Trophoblast cell (in vitro differentiated cells and primary cell): Measurements from ENCODE around the gene NRXN3.

Source experiments
- DNase-seq, 2 donors: peaks; one replicate each; pipeline ENCODE4 v3.0.0-alpha.2; 2016
- H2AFZ ChIP-seq: 2 replicates; pipeline ENCODE4 v1.6.1; 2013; ENCODE audit warnings: low read length, moderate library complexity, mild to moderate bottlenecking; ENCODE audit not compliant: insufficient read depth, poor library complexity
- H2AK5ac ChIP-seq: 2 replicates; pipeline ENCODE4 v1.6.1; 2013; ENCODE audit warnings: mild to moderate bottlenecking, low read length
- H2BK120ac ChIP-seq: 2 replicates; pipeline ENCODE4 v1.6.1; 2013; ENCODE audit warnings: low read length, mild to moderate bottlenecking, moderate library complexity; ENCODE audit not compliant: insufficient read depth, poor library complexity
- H2BK12ac ChIP-seq: 2 replicates; pipeline ENCODE4 v1.6.1; 2013; ENCODE audit warnings: mild to moderate bottlenecking, low read length, moderate library complexity
- H2BK5ac ChIP-seq: 2 replicates; pipeline ENCODE4 v1.6.1; 2013; ENCODE audit warnings: low read length, low read depth, moderate library complexity, mild to moderate bottlenecking; ENCODE audit not compliant: poor library complexity
- H3K14ac ChIP-seq: 2 replicates; pipeline ENCODE4 v1.6.1; 2013; ENCODE audit warnings: mild to moderate bottlenecking, low read length
- H3K18ac ChIP-seq: 2 replicates; pipeline ENCODE4 v1.6.1; 2013; ENCODE audit warnings: mild to moderate bottlenecking, low read length
- H3K23ac ChIP-seq: 2 replicates; pipeline ENCODE4 v1.6.1; 2013; ENCODE audit warnings: low read length
- H3K27ac ChIP-seq: 2 replicates; pipeline ENCODE4 v1.5.1; 2013; ENCODE audit warnings: low read depth, mild to moderate bottlenecking, inconsistent platforms, low read length, moderate library complexity
- H3K27me3 ChIP-seq: 2 replicates; pipeline ENCODE4 v1.6.1; 2013; ENCODE audit warnings: inconsistent platforms, mild to moderate bottlenecking, low read length, moderate library complexity; ENCODE audit not compliant: insufficient read depth
- H3K36me3 ChIP-seq, 2 experiments: 1 replicate in 1 of 2; 2 replicates in 1 of 2; pipeline ENCODE4 v1.6.1; 2013; ENCODE audit warnings: low read length in 2 of 2, mild to moderate bottlenecking in 2 of 2, moderate library complexity in 1 of 2; ENCODE audit not compliant: insufficient read depth in 2 of 2, control insufficient read depth in 1 of 2
- H3K4ac ChIP-seq: 2 replicates; pipeline ENCODE4 v1.6.1; 2013; ENCODE audit warnings: low read depth, mild to moderate bottlenecking, low read length, moderate library complexity
- H3K4me1 ChIP-seq, 2 experiments: 1 replicate in 1 of 2; 2 replicates in 1 of 2; pipeline ENCODE4 v1.6.1; 2013; ENCODE audit warnings: low read length in 2 of 2, mild to moderate bottlenecking in 2 of 2, moderate library complexity in 1 of 2; ENCODE audit not compliant: insufficient read depth in 2 of 2, control insufficient read depth in 1 of 2
- H3K4me2 ChIP-seq: 2 replicates; pipeline ENCODE4 v1.6.1; 2013; ENCODE audit warnings: inconsistent platforms, mild to moderate bottlenecking, low read length, moderate library complexity
- H3K4me3 ChIP-seq: 2 replicates; pipeline ENCODE4 v1.5.1; 2013; ENCODE audit warnings: mild to moderate bottlenecking, low read depth, low read length, inconsistent platforms
- H3K79me1 ChIP-seq: one replicate; pipeline ENCODE4 v1.6.1; 2013; ENCODE audit warnings: low read length
- H3K79me2 ChIP-seq: 2 replicates; pipeline ENCODE4 v1.6.1; 2013; ENCODE audit warnings: low read length, mild to moderate bottlenecking; ENCODE audit not compliant: control insufficient read depth, insufficient read depth, poor library complexity
- H3K9ac ChIP-seq: 2 replicates; pipeline ENCODE4 v1.6.1; 2013; ENCODE audit warnings: mild to moderate bottlenecking, low read length
- H3K9me3 ChIP-seq: 2 replicates; pipeline ENCODE4 v1.6.1; 2013; ENCODE audit warnings: low read depth, mild to moderate bottlenecking, control low read depth, inconsistent platforms, low read length; ENCODE audit not compliant: insufficient read depth
- H4K12ac ChIP-seq: 2 replicates; pipeline ENCODE4 v1.6.1; 2013; ENCODE audit warnings: low read depth, mild to moderate bottlenecking, low read length, moderate library complexity
- H4K8ac ChIP-seq: 2 replicates; pipeline ENCODE4 v1.6.1; 2013; ENCODE audit warnings: low read depth, mild to moderate bottlenecking, low read length, moderate library complexity
- H4K91ac ChIP-seq: one replicate; pipeline ENCODE4 v1.6.1; 2013; ENCODE audit warnings: low read depth, mild to moderate bottlenecking, low read length, moderate library complexity
- WGBS: extraction: QIAGEN DNeasy Blood & Tissue Kit; methylation state at CpG from one replicate; pipeline ENCODE4 v1.1.7; 2013; ENCODE audit warnings: missing lambda C conversion rate; ENCODE audit not compliant: insufficient read length, insufficient coverage; ENCODE audit errors: extremely low coverage; 5-methylcytosine and 5-hydroxymethylcytosine counted together

Gene NRXN3

DNA sequence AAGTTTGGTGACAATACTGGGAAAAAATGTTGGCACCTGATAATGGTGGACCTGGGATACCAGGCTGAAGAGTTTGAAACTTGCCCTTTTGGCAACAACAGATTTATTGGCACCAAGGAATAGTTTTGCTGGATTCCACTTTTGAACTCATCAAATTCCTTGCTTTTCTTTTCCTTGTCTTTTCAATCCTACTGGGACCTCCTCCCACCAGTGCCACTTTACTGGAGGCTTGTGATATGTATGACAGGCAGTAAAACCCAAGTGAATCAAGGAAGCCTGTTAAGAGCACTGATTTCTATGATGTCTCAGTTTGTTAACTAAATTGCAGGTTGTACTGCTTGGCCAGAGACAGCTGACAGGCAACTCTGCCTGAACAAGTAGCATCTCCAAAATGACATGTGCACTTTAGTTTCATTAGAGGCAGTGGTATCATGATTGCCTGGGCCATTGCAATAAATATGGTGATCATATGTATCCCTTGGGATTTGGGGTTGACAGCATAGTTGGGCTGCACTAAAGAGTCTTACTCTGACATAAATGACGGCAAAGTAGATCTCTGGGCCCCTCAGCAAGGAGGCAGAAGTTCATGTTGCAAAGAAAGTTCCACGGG, 1475.7 kb downstream of the NRXN3 start:
- H3K4me1 ChIP-seq = no peaks in the 10 kb centered on the region
- H3K27ac ChIP-seq = no peak overlapping the region
- H2BK12ac ChIP-seq = no peak overlapping the region
- H2AFZ ChIP-seq = no peak overlapping the region
- H2BK120ac ChIP-seq = no peak overlapping the region
- no peak overlapping the region for H3K23ac ChIP-seq
- no peak overlapping the region for H3K4ac ChIP-seq
- H2AK5ac ChIP-seq = no peak overlapping the region
- no CpG with 5 or more reads among the region's 2 CpGs for WGBS
- no peaks in the 10 kb centered on the region for H3K9me3 ChIP-seq
- H3K79me2 ChIP-seq = no peaks in the 10 kb centered on the region
- H3K18ac ChIP-seq = no peak overlapping the region
- H4K8ac ChIP-seq = no peak overlapping the region
- H3K4me2 ChIP-seq = no peak overlapping the region
- H4K12ac ChIP-seq = no peak overlapping the region
- no peaks in the 10 kb centered on the region for H3K36me3 ChIP-seq
- H3K79me1 ChIP-seq = no peaks in the 10 kb centered on the region
- no peak overlapping the region for H2BK5ac ChIP-seq
- H3K9ac ChIP-seq = no peak overlapping the region
- no peak overlapping the region for H3K4me3 ChIP-seq
- DNase-seq = no peak
- H4K91ac ChIP-seq = no peak overlapping the region
- no peaks in the 10 kb centered on the region for H3K27me3 ChIP-seq
- H3K14ac ChIP-seq = no peak overlapping the region

DNA sequence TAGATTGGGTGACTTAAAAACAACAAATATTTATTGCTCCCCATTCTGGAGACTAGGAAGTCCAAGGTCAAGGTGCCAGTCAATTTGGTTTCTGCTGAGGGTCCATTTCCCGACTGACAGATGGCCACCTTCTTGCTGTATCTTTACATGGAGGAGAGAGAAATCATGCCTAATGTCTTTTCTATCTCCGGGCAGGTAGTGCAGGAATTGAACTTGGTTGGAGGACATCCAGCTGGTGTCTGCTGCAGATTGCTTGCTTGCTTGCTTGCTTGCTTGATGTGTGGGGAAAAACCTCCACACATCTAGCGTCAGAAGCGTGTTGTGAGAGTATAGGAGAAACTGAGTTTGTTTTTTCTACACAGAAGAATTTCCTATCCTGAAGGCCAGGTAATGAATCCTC, 1479.7 kb downstream of the NRXN3 start:
- Histone ChIP-seq H3K4me1 (no peaks in the 10 kb centered on the region), H4K91ac (no peak overlapping the region), H3K79me1 (no peaks in the 10 kb centered on the region), H2BK120ac (no peak overlapping the region), H3K9ac (no peak overlapping the region), H3K14ac (no peak overlapping the region), H4K12ac (no peak overlapping the region), H2BK5ac (no peak overlapping the region), H3K27ac (no peak overlapping the region), H3K23ac (no peak overlapping the region), H4K8ac (no peak overlapping the region), H3K18ac (no peak overlapping the region), H2AFZ (no peak overlapping the region), H3K4ac (no peak overlapping the region), H3K27me3 (no peaks in the 10 kb centered on the region), H3K4me2 (no peak overlapping the region), H2BK12ac (no peak overlapping the region), H3K79me2 (no peaks in the 10 kb centered on the region), H2AK5ac (no peak overlapping the region), H3K36me3 (no peaks in the 10 kb centered on the region), H3K4me3 (no peak overlapping the region), H3K9me3 (no peaks in the 10 kb centered on the region)
- no CpG with 5 or more reads among the region's 4 CpGs for WGBS
- no peak for DNase-seq

DNA sequence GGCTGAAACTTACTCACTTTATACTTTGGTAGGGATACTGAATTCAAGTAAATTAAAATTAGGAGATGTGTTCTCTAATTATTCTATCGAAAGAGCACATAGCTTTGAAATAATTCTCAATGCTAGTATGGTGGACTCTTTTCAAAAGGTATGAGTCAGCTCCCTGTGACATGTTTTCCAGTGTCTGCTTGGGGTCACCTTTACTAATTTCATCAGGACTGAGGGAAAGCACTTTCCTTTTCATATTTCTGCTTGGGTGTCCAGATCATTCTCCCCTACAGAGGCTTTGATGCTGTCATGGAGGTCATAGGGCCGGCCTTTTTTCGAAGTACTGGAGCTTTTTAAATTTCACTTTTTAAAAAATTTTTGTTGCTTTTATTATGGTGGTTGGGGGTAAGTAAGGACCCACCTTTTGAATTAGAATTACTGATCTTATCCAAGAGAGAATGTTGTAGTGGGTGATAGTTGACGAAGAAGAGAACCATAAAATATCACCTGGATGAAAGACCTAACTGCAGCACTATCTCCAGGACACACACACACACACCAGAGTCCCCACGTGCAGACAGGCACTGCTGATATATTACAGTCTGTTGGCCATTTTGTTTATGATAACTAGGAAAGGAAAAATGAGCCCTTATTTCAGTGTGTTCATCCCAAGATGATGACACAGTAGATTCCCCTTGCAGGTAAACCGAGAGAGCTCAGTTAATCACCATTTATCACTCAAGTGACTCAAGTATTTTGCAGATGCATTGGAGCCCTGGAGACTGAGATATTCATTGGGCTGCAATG, 1482.5 kb downstream of the NRXN3 start:
- H3K4me1 ChIP-seq = no peaks in the 10 kb centered on the region
- H3K14ac ChIP-seq = no peak overlapping the region
- WGBS = no CpG with 5 or more reads among the region's 6 CpGs
- no peak overlapping the region for H3K4me2 ChIP-seq
- H4K8ac ChIP-seq = no peak overlapping the region
- H2BK12ac ChIP-seq = no peak overlapping the region
- H4K91ac ChIP-seq = no peak overlapping the region
- H3K9me3 ChIP-seq = no peaks in the 10 kb centered on the region
- H3K4ac ChIP-seq = no peak overlapping the region
- no peak overlapping the region for H3K4me3 ChIP-seq
- no peaks in the 10 kb centered on the region for H3K79me1 ChIP-seq
- no peaks in the 10 kb centered on the region for H3K79me2 ChIP-seq
- H3K18ac ChIP-seq = no peak overlapping the region
- H3K27ac ChIP-seq = no peak overlapping the region
- no peak overlapping the region for H3K9ac ChIP-seq
- H2AFZ ChIP-seq = no peak overlapping the region
- H2AK5ac ChIP-seq = no peak overlapping the region
- H2BK120ac ChIP-seq = no peak overlapping the region
- H2BK5ac ChIP-seq = no peak overlapping the region
- H3K23ac ChIP-seq = no peak overlapping the region
- no peak for DNase-seq
- no peaks in the 10 kb centered on the region for H3K27me3 ChIP-seq
- H3K36me3 ChIP-seq = no peaks in the 10 kb centered on the region
- H4K12ac ChIP-seq = no peak overlapping the region

DNA sequence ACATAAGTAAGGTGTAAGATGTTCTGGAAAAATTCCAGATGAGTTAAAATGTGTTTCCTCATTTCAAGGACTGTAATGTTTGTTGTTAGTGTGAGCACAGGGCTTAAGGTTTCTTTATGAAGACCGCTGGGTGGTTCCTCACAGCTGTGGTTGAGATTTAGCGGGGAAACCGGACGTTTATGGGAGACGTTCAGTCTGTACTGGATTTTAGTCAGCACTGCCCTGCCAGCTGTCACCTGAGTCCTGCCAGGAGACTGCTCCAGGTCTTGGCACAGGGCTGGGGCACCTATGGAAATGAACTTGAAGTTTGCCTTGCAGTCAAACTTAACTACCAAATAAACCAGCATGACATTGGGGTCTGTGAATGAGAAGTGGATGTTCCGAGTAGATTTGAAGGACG, 1485.9 kb downstream of the NRXN3 start:
- Histone ChIP-seq H2BK120ac (no peak overlapping the region), H3K4me1 (no peaks in the 10 kb centered on the region), H3K27ac (no peak overlapping the region), H3K14ac (no peak overlapping the region), H4K8ac (no peak overlapping the region), H2AFZ (no peak overlapping the region), H2BK12ac (no peak overlapping the region), H3K4me2 (no peak overlapping the region), H3K79me2 (no peaks in the 10 kb centered on the region), H3K9me3 (no peaks in the 10 kb centered on the region), H3K79me1 (no peaks in the 10 kb centered on the region), H2AK5ac (no peak overlapping the region), H4K12ac (no peak overlapping the region), H3K4ac (no peak overlapping the region), H4K91ac (no peak overlapping the region), H3K4me3 (no peak overlapping the region), H3K27me3 (no peaks in the 10 kb centered on the region), H3K36me3 (no peaks in the 10 kb centered on the region), H2BK5ac (no peak overlapping the region), H3K23ac (no peak overlapping the region), H3K18ac (no peak overlapping the region), H3K9ac (no peak overlapping the region)
- WGBS = no CpG with 5 or more reads among the region's 7 CpGs
- DNase-seq = no peak
